Dermis blood vessel endothelial cell (primary cell): ENCODE measurements around the gene DSCAM. TPM values are rescaled to one million over a fixed set of nuclear protein-coding genes. Genes with fewer than 3 reads are reported as not detected.
A peak's percentile ranks its signal among the peaks of the same experiment; 100 is the strongest.

Source experiments
- DNase-seq: peaks from one replicate; pipeline ENCODE4 v3.0.0; 2010
- total RNA-seq: library from RNA; depleted of rRNA; stranded (reverse); fragments of >200 nt; gene quantifications from 2 replicates; pipeline ENCODE4 v1.2.3, GENCODE V29; 2014

DSCAM gene
- total RNA-seq, 1 donor from 2014 or later, result under 0.01 TPM

GRCh38 chr21:40433538-40433937 is 413.4 kb downstream of the DSCAM start:
- DNase-seq, result no peak

GRCh38 chr21:40425981-40426380 is 421.0 kb downstream of the DSCAM start:
- DNase-seq, result no peak

GRCh38 chr21:40422896-40423635 is 423.9 kb downstream of the DSCAM start:
- DNase-seq, result no peak

DNA sequence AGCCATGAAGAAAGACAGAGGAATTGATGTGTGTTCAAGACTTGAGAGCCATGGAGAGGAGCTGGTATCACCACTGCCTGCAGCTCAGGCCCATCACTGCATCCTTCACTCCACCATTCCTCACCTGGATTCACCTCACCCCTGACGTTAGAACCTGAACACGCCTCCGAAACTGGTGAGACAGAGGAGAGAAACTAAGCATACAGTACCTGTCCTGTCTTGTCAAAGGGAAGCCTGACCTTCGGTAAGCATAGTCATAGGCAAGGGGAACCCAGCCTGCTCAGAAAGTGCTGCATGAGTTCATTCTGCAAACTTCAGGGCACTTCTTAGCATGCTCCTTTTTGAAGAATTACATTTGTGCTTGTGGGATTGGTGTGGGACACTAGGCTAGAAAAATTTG is 425.8 kb downstream of the DSCAM start:
- DNase-seq, result no peak

- DNase-seq, result no peak
Measured at GRCh38 chr21:40416572-40416971, 430.4 kb downstream of the DSCAM start.

DNA sequence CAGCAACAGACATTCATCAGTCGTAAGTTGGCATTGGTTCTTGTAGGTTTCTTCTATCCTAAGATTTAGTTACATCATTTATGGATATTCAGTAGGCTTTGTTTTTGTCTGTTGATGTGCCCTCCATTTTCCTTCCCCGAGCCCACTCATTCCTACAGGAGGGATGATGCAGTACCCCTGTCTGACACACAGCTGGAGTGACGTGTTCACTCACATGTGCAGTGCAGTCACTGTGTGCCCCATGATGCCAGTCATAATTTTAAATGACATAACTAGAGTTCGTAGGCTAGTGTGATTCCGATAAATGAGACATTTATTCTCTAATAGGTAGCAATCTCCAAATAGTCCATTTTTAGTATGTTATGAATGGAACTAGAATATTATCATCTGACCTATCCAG is 438.4 kb downstream of the DSCAM start:
- no peak for DNase-seq

DNA sequence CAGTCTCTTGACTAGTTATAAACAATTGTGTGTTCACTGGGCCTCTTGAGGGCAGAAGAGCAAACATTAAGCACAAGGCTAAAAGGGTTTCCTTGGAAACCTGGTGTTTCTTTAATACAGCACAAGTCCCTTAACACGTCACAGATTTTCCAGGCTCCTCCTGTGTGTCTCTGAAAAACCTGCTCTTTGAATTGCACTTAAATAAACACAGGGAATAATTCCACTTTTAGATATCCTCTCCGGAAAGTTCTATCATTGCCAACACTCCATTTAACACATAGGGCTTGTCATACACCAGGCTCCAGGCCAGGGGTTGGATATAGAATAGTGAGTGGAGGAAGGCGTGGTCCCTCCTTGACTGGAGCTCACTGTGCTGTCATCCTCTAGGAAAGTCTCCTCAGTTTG is 442.6 kb downstream of the DSCAM start:
- no peak for DNase-seq

GRCh38 chr21:40402884-40403582 is 443.9 kb downstream of the DSCAM start:
- DNase-seq, result no peak

DNA sequence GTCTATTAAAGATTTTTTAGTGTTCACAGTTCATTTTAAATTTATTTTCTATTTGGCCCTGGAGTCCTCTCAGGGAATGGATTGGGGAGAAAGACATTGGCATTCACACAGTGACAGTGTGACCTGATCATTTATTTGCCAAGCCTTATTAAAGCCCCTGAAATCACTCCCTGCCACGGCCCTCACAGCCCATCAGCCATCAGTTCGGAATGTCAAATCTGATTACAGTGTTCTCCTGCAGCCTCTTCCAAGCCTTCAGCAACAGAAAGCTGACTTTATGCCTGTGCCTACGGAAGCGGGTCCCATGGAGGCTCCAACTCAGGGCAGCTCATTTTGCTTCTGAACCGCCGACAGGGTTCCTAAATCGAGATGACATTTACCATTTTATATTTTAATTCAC is 451.2 kb downstream of the DSCAM start:
- no peak for DNase-seq

- no peak for DNase-seq
Measured at GRCh38 chr21:40393066-40393465, 453.9 kb downstream of the DSCAM start.

DNA sequence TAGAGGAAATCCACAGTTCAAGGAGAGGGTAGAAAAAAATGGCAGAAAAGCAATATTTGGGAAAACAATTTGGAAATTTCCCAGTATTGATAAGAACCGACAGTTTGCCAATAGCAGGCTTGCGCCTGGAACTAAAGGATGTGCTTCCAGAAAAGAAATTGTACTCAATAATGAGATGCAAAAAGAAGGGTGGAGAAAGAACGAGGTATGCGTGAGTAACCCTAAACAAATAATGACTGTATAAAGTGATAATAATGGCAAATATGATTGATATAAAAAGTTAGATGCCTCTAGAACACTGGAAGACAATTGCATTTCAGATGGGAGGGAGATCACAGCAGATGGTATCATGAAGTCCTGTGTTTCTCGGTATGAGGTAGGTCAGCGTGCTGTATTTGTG is 458.9 kb downstream of the DSCAM start:
- no peak for DNase-seq

DNA sequence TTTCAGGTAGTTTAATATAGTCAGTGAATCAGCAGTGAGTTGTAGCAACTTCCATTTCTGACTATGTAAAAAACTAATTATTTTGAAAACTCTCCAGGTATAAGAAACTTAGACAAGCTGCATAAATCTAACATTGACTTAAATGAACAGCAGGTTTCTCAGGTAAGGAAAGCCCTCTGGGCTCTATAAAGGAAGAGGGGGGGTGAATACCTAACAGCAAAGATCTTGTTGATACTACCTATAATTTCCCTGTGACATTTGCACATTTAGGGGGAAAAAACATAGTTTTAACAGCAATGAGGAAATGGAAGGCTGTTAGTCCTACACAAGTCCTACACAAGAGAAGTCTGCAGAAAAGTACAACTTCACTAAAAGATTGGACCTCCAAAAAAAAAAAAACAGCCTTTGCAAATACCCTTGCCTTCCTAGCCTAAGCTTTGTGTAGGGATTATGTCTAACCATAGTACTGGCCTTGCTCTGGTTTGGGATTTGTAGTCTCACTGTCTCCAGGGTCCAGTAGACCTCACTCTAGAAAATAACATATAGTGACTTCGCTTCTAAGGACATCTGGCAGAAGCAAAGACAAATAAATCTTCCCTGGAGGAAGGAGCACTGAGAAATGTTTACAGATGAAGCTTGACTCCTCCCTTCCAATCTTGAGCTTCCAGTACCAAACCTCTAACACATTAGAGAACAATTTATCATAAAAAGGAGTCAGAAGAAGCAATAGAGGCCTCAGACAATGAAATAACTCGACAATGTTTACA is 459.8 kb downstream of the DSCAM start:
- no peak for DNase-seq

DNA sequence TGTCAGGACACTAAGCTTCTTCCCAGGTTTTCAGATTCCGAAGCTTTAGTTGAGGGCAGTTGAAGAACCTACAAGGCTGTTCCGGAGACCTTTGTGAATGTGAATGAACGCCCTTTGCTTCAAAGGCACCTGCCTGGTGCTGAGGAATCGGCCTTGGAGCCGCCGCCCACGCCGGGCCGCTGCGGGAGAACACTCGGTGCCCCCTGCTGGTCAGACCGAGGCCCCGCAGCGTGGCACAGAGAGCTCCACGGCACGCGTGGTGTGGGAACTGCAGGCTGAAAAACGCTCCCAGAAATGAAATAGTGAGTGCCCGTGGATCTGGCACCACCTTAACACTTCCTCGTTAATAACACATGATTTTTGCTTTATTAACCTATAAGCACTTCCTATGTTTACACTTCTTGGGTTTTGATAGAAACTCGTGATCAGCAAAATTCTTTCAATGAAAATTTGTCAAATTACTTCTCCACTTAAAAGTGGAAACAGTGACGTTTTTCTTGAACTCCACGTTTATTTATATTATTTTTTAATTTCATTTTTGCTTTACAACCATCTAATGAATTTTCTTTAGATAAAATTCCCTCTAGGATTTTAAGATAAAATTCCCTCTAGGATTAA is 460.6 kb downstream of the DSCAM start:
- peak; percentile 0 for DNase-seq

- DNase-seq, result no peak
Measured at GRCh38 chr21:40385883-40386282, 461.1 kb downstream of the DSCAM start.

GRCh38 chr21:40383951-40384350 is 463.0 kb downstream of the DSCAM start:
- DNase-seq, result no peak

GRCh38 chr21:40381111-40381510 is 465.8 kb downstream of the DSCAM start:
- DNase-seq, result no peak

DNA sequence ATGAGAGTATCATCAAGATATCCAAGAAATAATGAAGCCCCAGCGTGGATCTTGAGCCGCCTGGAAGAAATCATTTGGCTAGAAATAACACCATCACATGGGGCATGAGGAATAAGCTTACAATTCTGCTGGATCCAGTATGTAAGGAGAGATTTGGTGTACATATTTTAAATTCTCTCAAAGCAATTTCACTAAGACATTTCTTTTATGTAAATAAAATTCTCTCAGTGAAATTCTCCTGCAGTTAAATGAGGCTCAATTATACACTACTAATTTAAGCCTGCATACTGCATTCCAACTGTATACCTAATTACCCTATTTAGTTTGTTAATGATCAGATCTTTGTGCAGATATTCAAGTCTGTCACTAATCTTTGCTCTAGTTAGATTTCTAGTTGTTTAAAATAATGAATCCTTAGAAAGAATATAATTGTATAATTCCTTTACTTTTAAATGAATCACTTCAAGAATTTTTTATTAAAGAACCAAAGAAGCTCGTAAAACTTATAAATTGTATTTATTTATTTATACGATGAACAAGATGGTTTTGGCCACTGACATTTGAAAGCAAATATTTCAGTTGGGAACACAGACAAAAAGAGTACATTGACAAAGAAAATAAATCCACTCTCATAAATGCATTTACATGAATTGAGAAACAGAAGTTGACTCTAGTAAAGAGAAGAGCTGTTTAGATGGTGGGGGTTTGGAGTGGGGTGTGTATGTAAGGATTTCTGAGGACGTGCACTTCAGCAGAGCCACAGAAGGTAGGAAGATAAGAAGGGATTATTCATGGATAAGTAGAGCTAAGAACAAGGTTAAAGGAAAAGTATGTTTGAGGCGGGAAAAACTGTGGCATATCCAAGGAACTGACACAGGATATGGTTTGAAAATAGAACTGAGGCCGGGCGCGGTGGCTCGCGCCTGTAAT is 466.8 kb downstream of the DSCAM start:
- DNase-seq, result no peak

DNA sequence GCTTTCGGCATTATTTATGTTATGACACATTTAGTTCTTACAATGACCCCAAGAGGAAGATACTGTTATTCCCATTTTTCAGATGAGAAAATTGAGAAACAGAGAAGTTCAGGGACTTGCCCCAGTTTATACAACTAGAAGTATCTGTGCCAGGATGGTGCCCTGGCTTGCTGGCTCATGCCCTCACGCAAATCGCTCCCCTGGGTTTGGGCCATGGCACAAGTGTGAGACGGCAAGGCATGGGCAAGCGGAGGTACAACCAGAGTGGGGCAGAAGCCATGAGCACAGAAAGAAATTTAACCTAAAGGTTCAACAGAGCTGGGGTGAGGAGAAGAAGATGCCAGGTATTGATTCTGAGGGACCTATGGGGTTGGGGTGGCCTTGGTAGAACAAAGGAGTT is 469.8 kb downstream of the DSCAM start:
- no peak for DNase-seq

GRCh38 chr21:40373761-40374160 is 473.2 kb downstream of the DSCAM start:
- DNase-seq, result no peak

DNA sequence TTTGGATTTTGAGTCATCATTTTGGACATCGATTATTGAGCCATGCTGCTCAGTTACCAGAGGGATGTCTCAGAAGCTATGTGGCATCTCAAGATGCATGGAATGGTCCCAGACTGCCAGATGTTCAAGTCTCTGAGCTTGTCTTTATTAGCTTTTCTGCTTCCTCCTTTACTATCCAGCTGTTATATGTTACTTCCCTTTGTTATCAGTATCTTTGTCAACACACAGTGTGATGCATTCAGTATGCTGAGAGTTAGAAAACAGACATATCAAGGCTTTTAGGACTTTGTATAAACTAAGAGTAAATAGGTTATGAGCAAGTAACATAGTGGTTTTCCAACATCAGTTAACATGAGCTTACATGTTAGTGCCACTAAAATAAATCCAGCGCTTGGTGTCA is 474.5 kb downstream of the DSCAM start:
- no peak for DNase-seq

DNA sequence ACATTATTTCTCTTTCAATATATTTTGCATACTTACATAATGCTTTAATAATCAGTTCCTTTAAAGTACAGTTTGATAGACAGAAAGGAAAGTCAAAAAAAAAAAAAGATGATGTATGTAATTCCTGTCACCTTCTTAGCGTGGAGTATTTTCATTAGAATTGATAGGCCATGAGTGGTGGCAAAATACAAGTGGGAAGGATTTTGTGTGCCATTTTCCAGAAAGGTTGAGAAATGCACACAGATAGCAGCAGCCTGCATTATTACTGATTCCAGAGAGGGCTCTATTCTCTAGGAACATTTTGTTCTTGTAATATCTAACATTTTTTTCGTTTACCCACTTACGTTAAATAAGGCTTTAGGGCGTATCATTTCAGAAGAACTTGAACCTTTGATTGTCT is 475.6 kb downstream of the DSCAM start:
- no peak for DNase-seq

DNA sequence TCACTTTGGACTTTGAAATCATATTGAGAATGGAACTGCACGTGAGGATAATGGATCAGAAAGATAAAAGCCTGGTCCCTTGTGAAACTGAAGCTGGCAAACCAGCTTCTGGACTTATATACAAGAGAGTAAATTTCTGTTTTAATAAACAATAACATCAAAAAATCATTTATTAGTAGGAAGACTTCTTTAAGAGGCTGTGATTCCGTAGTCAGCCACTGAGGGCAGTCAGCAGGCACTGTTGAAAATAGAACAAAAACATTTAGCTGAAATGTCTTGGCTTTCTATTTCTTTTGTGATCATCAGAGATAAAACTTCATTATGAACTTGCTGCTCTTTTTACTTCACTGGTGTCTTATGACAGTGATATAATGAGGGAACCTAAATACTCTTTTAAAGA is 490.3 kb downstream of the DSCAM start:
- no peak for DNase-seq
